Bronchial smooth muscle cell (primary cell): ENCODE results near the gene PDP2. TPM values are rescaled to one million over a fixed set of nuclear protein-coding genes. Genes with fewer than 3 reads are reported as not detected.

Experiments
- total RNA-seq: library from RNA; depleted of rRNA; stranded (reverse); fragments of >200 nt; gene quantifications from 2 replicates; pipeline ENCODE4 v1.2.1, GENCODE V29; 2014

The PDP2 gene
- 5.1 and 5.2 TPM in 2 replicates for total RNA-seq

GRCh38 chr16:66880288-66881013 is at the start of gene PDP2:
TSS of gene PDP2 (plus strand) at chr16:66880515. CDS start at chr16:66884285, 3,770 bp downstream.

GRCh38 chr16:66844342-66845079 is 35.8 kb upstream of the PDP2 start, which contains the start of gene CA7:
TSS of gene CA7 (plus strand) at chr16:66844414. CDS start at chr16:66844488, 74 bp downstream.

GRCh38 chr16:66918803-66919568 is 38.7 kb downstream of the PDP2 start, which contains the start of gene CDH16:
TSS of gene CDH16 (minus strand) at chr16:66918885. CDS start at chr16:66918065, 820 bp downstream.

GRCh38 chr16:66925322-66925840 is 45.1 kb downstream of the PDP2 start, which contains the start of gene RRAD:
TSS of gene RRAD (minus strand) at chr16:66925535. CDS start at chr16:66925179, 356 bp downstream.

GRCh38 chr16:66934138-66934838 is 54.0 kb downstream of the PDP2 start, which contains the start of gene CIAO2B:
TSS of gene CIAO2B (minus strand) at chr16:66934402. CDS start at chr16:66934364, 38 bp downstream.

GRCh38 chr16:66935314-66936011 is 55.1 kb downstream of the PDP2 start, which contains the start of gene CES2:
TSS of gene CES2 (plus strand) at chr16:66935516. CDS start at chr16:66935636, 120 bp downstream.

Other genes starting within 250 kb of the PDP2 start
- 3.5 and 6.5 TPM in 2 replicates for gene CMTM4, start 183.8 kb upstream of the PDP2 start, total RNA-seq
- gene DYNC1LI2, start 128.9 kb upstream of the PDP2 start, total RNA-seq: 122 and 152 TPM in 2 replicates
- gene TERB1, start 78.9 kb upstream of the PDP2 start, total RNA-seq: under 0.01 and 0.09 TPM in 2 replicates
- gene NAE1, start 49.5 kb upstream of the PDP2 start, total RNA-seq: 52.1 and 56.9 TPM in 2 replicates
- gene CA7, start 36.1 kb upstream of the PDP2 start, total RNA-seq: not detected in 2 replicates
- not detected in 2 replicates for gene CDH16, start 38.4 kb downstream of the PDP2 start, total RNA-seq
- gene RRAD, start 45.0 kb downstream of the PDP2 start, total RNA-seq: 9.8 and 11.7 TPM in 2 replicates
- 154 and 205 TPM in 2 replicates for gene CIAO2B, start 53.9 kb downstream of the PDP2 start, total RNA-seq
- 20.6 and 29.0 TPM in 2 replicates for gene CES2, start 55.0 kb downstream of the PDP2 start, total RNA-seq
- gene CES3, start 80.8 kb downstream of the PDP2 start, total RNA-seq: 0.17 and 0.95 TPM in 2 replicates
- 1.1 and 3.3 TPM in 2 replicates for gene CES4A, start 108.1 kb downstream of the PDP2 start, total RNA-seq
- 49.2 and 80.2 TPM in 2 replicates for gene CBFB, start 148.6 kb downstream of the PDP2 start, total RNA-seq
- gene PHAF1, start 229.4 kb downstream of the PDP2 start, total RNA-seq: 10.9 and 12.3 TPM in 2 replicates